Activated CD4-positive, CD25-positive, alpha-beta regulatory T cell treated with anti-CD3 and anti-CD28 coated beads, Interleukin-2, amount 50 U/mL, for 72 hours (primary cell): ENCODE data around the gene TEX26.
A peak's percentile ranks its signal among the peaks of the same experiment; 100 is the strongest.
"Not testable (repeated sequence)": the region's sequence is repeated elsewhere in the genome, so short reads cannot be mapped to it uniquely, and the experiment has no call there.

ENCODE experiments used
- DNase-seq: peaks from one replicate; pipeline ENCODE4 v3.0.0; 2021

TEX26 gene

GRCh38 chr13:30920162-30920909 lies 12.1 kb upstream of the TEX26 start:
- no peak for DNase-seq

DNA sequence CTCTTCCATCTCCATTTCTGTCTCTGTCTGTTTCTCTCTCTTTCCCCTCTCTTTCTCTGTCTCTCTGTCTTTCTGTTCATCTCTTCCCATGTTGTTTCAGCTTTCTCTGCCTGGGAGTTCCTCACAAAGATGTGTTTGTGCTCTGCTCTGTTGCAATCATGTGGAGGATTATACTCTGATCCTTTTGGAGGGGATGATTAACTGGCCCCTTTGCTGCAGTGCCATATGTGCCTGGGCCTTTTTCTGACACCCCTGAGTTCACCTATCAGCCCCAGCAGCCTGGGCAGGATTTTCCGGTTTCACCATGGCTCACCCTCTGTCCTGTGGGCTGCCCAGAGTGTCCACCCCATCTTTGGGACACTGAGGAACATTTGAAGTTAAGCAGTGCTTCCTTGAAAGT lies 9.0 kb upstream of the TEX26 start:
- DNase-seq, result no peak

DNA sequence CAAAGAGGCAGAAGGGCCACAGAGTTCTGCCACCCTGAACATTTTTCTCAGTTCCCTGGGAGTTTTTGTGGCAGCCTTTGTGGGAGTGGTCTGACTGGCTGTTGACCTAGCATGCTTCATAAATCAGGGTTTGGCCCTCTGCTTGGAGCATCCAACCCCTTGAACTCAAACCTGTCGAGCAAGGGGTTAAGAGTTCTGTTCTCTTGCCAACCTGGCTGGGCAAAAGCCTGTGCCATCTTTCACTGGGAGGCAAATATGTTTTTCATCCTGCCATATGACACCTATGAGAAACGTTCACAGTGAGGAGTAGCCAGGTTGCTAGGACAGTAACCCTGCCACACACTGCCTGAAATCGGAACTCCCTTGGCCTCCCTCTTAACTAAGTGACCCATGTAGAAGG lies 7.7 kb upstream of the TEX26 start:
- DNase-seq, result no peak

- DNase-seq, result no peak
Measured at GRCh38 chr13:30925429-30925828, 7.0 kb upstream of the TEX26 start.

DNA sequence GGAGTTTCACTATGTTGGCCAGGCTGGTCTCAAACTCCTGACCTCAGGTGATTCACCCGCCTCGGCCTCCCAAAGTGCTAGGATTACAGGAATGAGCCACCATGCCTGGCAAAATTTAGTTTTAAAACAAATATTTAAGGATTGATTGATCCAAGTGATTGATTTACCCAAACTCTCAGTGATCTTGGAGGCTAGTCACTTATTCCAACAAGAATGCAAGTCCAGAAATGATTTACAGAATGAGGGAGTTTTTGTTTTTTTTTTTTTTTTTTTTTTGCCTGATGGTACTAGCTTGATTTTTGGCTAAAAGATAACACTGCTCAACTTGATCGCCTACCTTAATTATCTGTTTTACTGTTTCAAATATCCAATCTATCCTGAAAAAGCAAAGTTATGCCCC lies 5.7 kb upstream of the TEX26 start:
- DNase-seq, result no peak

DNA sequence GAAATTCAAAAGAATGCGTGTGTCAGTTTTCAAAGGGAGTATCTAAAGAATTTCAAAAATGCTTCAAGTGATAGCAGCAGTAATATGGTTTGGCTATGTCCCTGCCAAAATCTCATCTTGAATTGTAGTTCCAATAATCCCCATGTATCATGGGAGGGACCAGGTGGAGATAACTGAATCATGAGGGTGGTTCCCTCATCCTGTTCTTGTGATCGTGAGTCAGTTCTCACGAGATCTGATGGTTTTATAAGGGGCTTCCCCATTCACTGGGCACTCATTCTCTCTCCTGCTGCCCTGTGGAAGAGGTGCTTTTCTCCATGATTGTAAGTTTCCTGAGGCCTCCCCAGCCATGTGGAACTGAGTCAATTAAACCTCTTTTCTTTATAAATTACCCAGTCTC lies 5.3 kb upstream of the TEX26 start:
- not testable (repeated sequence) for DNase-seq

- no peak for DNase-seq
Measured at GRCh38 chr13:30927595-30927994, 4.9 kb upstream of the TEX26 start.

DNA sequence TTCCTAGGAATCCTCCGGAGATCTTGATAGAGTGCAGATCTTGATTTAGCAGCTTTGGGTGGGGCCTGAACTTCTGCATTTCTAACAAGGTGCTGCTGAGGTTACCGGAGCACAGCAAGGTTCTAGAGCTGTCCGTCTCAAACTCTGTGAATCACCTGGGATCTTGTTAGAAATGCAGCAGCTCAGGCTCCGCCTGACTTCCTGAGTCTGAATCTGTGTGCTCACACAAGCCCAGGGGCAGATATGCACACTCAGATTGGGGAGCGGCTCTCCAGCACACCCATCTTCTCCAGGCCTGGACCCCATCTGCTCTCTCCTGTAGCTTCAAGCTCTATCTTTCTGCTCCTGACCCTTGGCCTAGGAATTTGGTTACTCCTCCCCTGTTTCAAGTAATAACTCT lies 3.5 kb upstream of the TEX26 start:
- DNase-seq, result no peak

DNA sequence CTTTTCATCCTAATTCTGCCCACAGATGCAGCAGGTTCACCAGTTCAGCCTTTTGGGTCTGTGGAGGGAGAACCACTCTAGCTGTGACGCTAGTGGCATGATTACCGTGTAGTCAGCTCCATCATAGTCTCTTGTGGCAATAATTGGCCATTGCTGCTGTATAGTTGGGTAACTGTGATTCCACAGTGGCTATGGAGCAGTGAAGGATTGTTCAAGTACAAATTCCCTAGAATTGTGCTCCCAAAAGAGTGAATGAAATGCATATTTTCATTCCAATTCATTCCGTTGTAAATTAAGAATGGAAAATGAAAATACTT lies 856 bp downstream of the TEX26 start:
- DNase-seq, result no peak

GRCh38 chr13:30934381-30934780 lies 1.9 kb downstream of the TEX26 start:
- no peak for DNase-seq

- no peak for DNase-seq
Measured at GRCh38 chr13:30934803-30935202, 2.3 kb downstream of the TEX26 start.

DNA sequence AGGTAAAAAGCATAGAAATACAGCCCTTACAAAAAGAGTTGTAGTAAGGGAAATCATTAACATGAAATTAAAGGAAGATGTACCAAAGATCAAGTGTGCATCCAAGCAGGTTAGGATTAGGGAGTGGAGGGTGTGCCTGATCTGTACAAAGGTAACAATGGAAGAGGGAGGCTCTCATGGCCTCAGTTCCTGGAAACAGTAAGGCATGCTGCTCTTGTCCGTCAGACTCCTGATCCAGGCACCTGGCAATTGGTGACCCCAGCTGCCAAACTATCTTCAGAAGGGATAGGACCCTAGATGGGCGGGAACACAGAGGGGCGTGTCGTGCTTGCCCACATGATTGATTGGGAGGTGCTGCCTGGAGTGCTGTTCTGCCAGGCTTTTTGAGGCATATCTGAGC lies 4.5 kb downstream of the TEX26 start:
- no peak for DNase-seq

GRCh38 chr13:30943881-30944280 lies 11.4 kb downstream of the TEX26 start:
- DNase-seq, result no peak

DNA sequence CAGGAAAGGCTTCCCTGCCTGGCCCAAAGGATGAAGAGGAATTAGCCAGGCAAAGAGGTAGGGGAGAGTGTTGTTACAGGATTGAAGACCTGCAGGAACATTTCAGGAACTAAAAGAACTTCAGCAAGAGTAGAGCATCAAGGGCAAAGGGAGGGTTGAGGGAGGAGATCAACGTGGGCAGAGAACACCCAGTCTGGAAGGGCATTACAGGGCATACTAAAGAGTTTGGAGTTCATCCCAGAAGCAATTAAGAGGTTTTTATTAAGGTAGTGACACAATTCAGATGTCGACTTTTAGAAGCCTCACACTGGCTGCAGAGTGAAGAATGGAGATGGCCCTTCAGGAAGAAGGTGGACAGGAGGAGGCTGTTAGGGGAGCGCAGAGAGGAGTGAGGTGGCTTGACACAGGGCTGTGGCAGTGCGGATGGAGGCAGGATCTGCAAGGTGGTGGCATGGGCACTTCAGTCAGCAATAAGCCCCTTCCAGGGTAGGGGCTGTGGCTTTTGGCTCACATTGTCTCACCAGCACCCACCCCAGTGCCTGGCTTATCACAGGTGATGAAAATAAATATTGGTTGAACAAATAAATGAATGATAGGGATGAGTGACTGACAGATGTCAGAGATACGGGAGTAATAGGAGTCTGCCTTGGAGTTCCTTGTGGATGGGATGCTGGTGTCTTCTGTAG lies 24.9 kb downstream of the TEX26 start:
- no peak for DNase-seq

DNA sequence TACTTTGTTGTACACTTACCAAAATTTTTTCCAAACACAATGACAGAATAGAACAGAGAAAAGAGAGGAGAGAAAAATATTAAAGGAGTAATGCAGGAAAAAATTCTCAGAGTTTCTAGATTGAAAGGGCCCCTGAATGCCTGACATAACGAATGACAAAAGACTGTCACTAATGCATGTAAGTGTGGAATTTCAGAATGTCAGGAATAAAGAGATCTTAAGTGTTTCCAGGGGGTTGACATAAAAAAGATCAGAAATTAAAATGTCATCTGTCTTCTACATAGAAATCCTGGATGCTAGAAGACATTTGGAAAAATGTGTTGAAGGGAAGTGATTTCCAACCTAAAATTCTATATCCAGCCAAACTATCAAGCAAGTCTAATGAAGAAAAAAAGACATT lies 27.2 kb downstream of the TEX26 start:
- no peak for DNase-seq

DNA sequence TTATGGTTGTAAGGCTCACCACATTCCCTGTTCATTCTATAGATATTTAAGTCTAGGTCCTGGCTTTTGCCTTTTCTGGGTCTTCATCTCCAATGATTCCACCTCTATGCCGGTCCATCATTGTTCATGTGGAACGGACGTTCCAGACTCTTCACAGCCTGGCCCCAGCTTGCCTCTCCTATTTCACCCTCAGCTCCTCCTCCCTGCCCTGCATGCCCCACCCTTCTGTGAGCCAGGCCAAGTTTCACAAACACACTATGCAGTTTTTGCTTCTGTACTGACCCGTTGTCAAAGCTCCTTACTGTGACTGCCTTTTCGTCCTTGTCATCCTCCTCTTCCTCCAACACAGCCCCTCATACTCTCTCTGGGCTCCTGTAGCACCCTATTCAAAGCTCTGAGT lies 31.3 kb downstream of the TEX26 start:
- no peak for DNase-seq

GRCh38 chr13:30965380-30965779 lies 32.9 kb downstream of the TEX26 start:
- no peak for DNase-seq

- DNase-seq, result no peak
Measured at GRCh38 chr13:30966101-30966500, 33.6 kb downstream of the TEX26 start.

GRCh38 chr13:30968846-30969245 lies 36.4 kb downstream of the TEX26 start:
- DNase-seq, result no peak

DNA sequence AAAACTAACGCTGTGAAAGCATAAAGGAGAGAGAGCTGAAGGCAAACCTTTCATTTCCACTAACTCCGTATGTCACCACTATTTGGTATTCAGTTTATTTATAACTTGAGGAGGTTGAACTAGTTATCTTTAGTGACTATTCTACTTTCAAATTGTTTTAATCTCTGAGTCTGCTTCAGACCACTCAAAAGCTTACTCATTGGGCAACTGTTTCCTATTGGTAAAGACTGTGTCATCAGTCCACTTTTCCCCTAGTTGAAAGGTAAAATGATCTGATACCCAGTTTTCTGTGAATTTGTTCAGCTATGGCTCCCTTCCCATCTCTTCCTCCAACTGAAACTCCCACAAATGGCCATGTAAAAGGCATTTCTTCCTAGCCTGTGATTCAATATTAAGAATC lies 39.1 kb downstream of the TEX26 start:
- no peak for DNase-seq

GRCh38 chr13:30972888-30973377 lies 40.5 kb downstream of the TEX26 start:
- DNase-seq, result no peak

- no peak for DNase-seq
Measured at GRCh38 chr13:30974350-30974749, 41.9 kb downstream of the TEX26 start.

DNA sequence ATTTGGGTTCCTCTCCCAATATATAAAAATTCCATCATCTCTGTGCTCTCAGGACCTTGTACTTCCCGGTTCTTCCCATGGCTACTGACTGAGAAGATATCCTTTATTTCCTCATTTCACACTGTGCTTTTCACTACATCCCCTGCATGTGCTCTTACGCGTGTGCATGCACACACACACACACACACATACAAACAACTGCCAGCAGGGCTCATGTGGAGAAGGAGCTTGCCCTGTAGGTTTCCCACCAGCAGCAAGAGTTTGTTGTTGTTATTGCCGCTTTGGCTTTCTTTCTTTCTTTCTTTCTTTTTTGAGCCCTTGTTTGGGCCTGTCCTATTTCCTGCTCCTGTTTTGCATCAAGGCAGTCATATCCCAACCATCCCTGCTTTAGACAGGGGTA lies 43.6 kb downstream of the TEX26 start:
- no peak for DNase-seq

DNA sequence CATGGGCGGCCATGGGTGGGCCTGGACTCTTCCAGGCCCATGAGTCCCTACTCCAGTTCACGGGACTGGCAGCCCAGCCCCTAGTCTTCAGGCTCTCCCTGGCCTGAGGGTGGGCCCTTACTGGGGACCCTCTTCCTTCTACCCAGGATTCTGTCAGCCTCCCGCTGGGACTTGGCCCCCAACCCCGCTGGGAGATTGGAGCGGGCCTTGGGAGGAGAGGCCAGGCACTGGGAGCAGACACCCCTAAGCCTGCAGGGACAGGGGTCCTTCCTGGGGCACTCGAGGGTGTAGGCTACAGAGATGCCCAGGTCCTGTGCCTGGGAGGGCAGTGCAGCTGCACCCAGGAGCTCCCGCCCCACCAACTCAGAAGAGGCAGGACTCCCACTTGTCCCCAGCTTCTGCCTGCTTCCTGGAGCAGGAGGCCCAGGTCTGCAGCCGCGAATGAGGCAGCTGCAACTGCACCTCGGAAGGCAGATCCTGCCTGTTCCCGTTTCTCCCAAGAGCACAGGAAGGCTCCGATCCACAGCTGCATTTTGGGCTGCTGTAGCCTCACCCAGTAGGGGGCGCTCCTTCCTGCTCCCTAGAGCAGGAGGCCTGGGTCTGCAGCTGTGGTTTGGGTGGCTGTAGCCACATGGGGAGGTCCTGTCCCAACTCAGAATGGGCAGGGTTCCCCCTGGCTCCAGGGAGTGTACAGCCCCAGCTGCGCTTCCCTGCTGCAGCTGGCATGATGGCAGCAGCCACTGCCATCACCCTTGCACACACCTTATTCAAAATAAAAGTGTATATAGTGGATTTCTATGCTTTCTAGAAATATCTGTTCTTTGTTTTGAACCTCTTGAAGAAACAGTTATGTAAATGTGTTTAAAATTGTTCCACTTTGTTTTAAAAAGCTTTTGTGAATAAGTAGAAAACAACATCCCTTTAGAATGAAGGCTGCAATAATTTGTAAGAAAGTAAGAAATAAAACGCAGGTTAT lies 46.8 kb downstream of the TEX26 start:
- peak; percentile 56 for DNase-seq
